ENCODE measurements around the gene MGARP. TPM values are rescaled to one million over a fixed set of nuclear protein-coding genes. Genes with fewer than 3 reads are reported as not detected.
A peak's percentile ranks its signal among the peaks of the same experiment; 100 is the strongest.

MGARP gene
- polyA plus RNA-seq, 1 experiment = 57.7 TPM

GRCh38 chr4:139274790-139275189, 5.2 kb downstream of the MGARP start:
- ChIA-PET CTCF (interaction anchor here (1.3 to 3.0 kb wide), 2 partner anchors 21 to 244 kb away, joined by 6 to 14 read pairs; no protein-coding TSS in a partner anchor), POLR2A (no interaction called here)
- no peak for DNase-seq (ENCODE audit: low read depth, low spot score)
- H3K27ac ChIP-seq (ENCODE audit: low read depth, low read length) = no peak overlapping the region
- TF ChIP-seq CTCF (IDR thresholded peaks at IDR 0.05; ENCODE audit: low read depth, low read length) = no peak
- H3K9me3 ChIP-seq (ENCODE audit: control insufficient read depth, insufficient read depth, low read length) = no peaks in the 10 kb centered on the region
- no peak overlapping the region for H3K4me3 ChIP-seq (ENCODE audit: low read depth, low read length)
- no peaks in the 10 kb centered on the region for H3K27me3 ChIP-seq (ENCODE audit: control insufficient read depth, insufficient read depth, low read length)

- no peaks in the 10 kb centered on the region for H3K9me3 ChIP-seq (ENCODE audit: control insufficient read depth, insufficient read depth, low read length)
- ChIA-PET CTCF (no interaction called here), POLR2A (no interaction called here)
- DNase-seq (ENCODE audit: low read depth, low spot score) = no peak
- H3K4me3 ChIP-seq (ENCODE audit: low read depth, low read length) = no peak overlapping the region
- TF ChIP-seq CTCF (IDR thresholded peaks at IDR 0.05; ENCODE audit: low read depth, low read length) = no peak
- no peaks in the 10 kb centered on the region for H3K27me3 ChIP-seq (ENCODE audit: control insufficient read depth, insufficient read depth, low read length)
- H3K27ac ChIP-seq (ENCODE audit: low read depth, low read length) = no peak overlapping the region
Observed at GRCh38 chr4:139273835-139274234, 6.2 kb downstream of the MGARP start.

GRCh38 chr4:139267301-139267700, 12.7 kb downstream of the MGARP start:
- DNase-seq (ENCODE audit: low read depth, low spot score) = no peak
- Histone ChIP-seq H3K27ac (ENCODE audit: low read depth, low read length) (no peak overlapping the region), H3K27me3 (ENCODE audit: control insufficient read depth, insufficient read depth, low read length) (no peaks in the 10 kb centered on the region), H3K9me3 (ENCODE audit: control insufficient read depth, insufficient read depth, low read length) (no peaks in the 10 kb centered on the region), H3K4me3 (ENCODE audit: low read depth, low read length) (no peak overlapping the region)
- TF ChIP-seq CTCF (IDR thresholded peaks at IDR 0.05; ENCODE audit: low read depth, low read length) = no peak
- ChIA-PET POLR2A (interaction anchor here (1.3 kb wide), 1 partner anchor 29 kb away, joined by 5 read pairs; no protein-coding TSS in a partner anchor), CTCF (interaction anchor here (1.0 kb wide), 1 partner anchor 28 kb away, joined by 3 read pairs; no protein-coding TSS in a partner anchor)

GRCh38 chr4:139266583-139267257, 13.3 kb downstream of the MGARP start:
- H3K4me3 ChIP-seq (ENCODE audit: low read depth, low read length) = peak overlapping the region; percentile 38
- no peak for DNase-seq (ENCODE audit: low read depth, low spot score)
- POLR2A ChIA-PET = interaction anchor here (1.3 to 1.7 kb wide), 3 partner anchors 23 to 34 kb away, joined by 5 to 6 read pairs (median 6); partner anchors contain the start of gene NAA15
- no peaks in the 10 kb centered on the region for H3K27me3 ChIP-seq (ENCODE audit: control insufficient read depth, insufficient read depth, low read length)
- peak overlapping the region; percentile 43 for H3K27ac ChIP-seq (ENCODE audit: low read depth, low read length)
- CTCF ChIA-PET = interaction anchor here (0.9 to 1.9 kb wide), 6 partner anchors 10 to 236 kb away, joined by 3 to 17 read pairs (median 4); no protein-coding TSS in a partner anchor
- H3K9me3 ChIP-seq (ENCODE audit: control insufficient read depth, insufficient read depth, low read length) = no peaks in the 10 kb centered on the region
- TF ChIP-seq CTCF (IDR thresholded peaks at IDR 0.05; ENCODE audit: low read depth, low read length) = no peak

GRCh38 chr4:139266208-139266582, 13.8 kb downstream of the MGARP start:
- no peak for DNase-seq (ENCODE audit: low read depth, low spot score)
- CTCF ChIA-PET = interaction anchor here (0.9 to 1.9 kb wide), 5 partner anchors 11 to 236 kb away, joined by 3 to 17 read pairs (median 5); no protein-coding TSS in a partner anchor
- no peak for TF ChIP-seq CTCF (IDR thresholded peaks at IDR 0.05; ENCODE audit: low read depth, low read length)
- Histone ChIP-seq H3K27me3 (ENCODE audit: control insufficient read depth, insufficient read depth, low read length) (no peaks in the 10 kb centered on the region), H3K27ac (ENCODE audit: low read depth, low read length) (peak overlapping the region; percentile 43), H3K4me3 (ENCODE audit: low read depth, low read length) (peak overlapping the region; percentile 38; the same call in 1 of the 2 replicates), H3K9me3 (ENCODE audit: control insufficient read depth, insufficient read depth, low read length) (no peaks in the 10 kb centered on the region)
- POLR2A ChIA-PET = interaction anchor here (1.3 to 1.7 kb wide), 3 partner anchors 23 to 34 kb away, joined by 5 to 6 read pairs (median 6); partner anchors contain the start of gene NAA15
